Activated T-cell treated with anti-CD3 and anti-CD28 coated beads, Interleukin-2, amount 50 U/mL, for 4 hours (primary cell): Measurements from ENCODE around the gene VIT. TPM values are rescaled to one million over a fixed set of nuclear protein-coding genes. Genes with fewer than 3 reads are reported as not detected.
"Not testable (repeated sequence)": the region's sequence is repeated elsewhere in the genome, so short reads cannot be mapped to it uniquely, and the experiment has no call there.

Source experiments
- ATAC-seq, 2 donors: fragments of 200-7000 bp; cut with Tn5 transposase; one replicate each; pipeline ENCODE4 v1.10.0; 2021
- DNase-seq: peaks from one replicate; pipeline ENCODE4 v3.0.0-alpha.2; 2020
- H3K27me3 Mint-ChIP-seq: one replicate; pipeline ENCODE4 v1.8.0; 2021; ENCODE audit warnings: low read depth, mixed read lengths
- H3K36me3 Mint-ChIP-seq: one replicate; pipeline ENCODE4 v1.8.0; 2022; ENCODE audit warnings: mixed read lengths; ENCODE audit not compliant: insufficient read depth
- H3K4me1 Mint-ChIP-seq: one replicate; pipeline ENCODE4 v1.8.0; 2021; ENCODE audit warnings: low read depth, mixed read lengths
- H3K4me3 Mint-ChIP-seq: one replicate; pipeline ENCODE4 v1.8.0; 2021; ENCODE audit warnings: mild to moderate bottlenecking, moderate library complexity, mixed read lengths
- H3K9me3 Mint-ChIP-seq: one replicate; pipeline ENCODE4 v1.8.0; 2021; ENCODE audit warnings: mixed read lengths
- total RNA-seq, 3 donors: library from RNA; stranded (reverse); gene quantifications; one replicate each; pipeline ENCODE4 v1.2.1, GENCODE V29; 2021

Gene VIT
- total RNA-seq, 3 donors from 2014 or later, result not detected

- Mint-ChIP-seq H3K4me3 (no peak overlapping the region), H3K36me3 (no peaks in the 10 kb centered on the region), H3K4me1 (no peaks in the 10 kb centered on the region), H3K27me3 (peaks cover 21% of the 10 kb centered on the region), H3K9me3 (no peaks in the 10 kb centered on the region)
- DNase-seq (no peak), ATAC-seq (no peak)
Observed at GRCh38 chr2:36670881-36671595, 25.5 kb upstream of the VIT start.

- Mint-ChIP-seq H3K9me3 (no peaks in the 10 kb centered on the region), H3K36me3 (no peaks in the 10 kb centered on the region), H3K27me3 (peaks cover 22% of the 10 kb centered on the region), H3K4me1 (peaks cover under 1% of the 10 kb centered on the region), H3K4me3 (no peak overlapping the region)
- no peak for DNase-seq
- no peak for ATAC-seq
Observed at GRCh38 chr2:36671731-36672130, 24.8 kb upstream of the VIT start.

- Mint-ChIP-seq H3K36me3 (no peaks in the 10 kb centered on the region), H3K4me3 (no peak overlapping the region), H3K27me3 (peaks cover 20% of the 10 kb centered on the region), H3K9me3 (no peaks in the 10 kb centered on the region), H3K4me1 (peaks cover 4% of the 10 kb centered on the region)
- no peak for ATAC-seq
- no peak for DNase-seq
Observed at GRCh38 chr2:36672199-36672598, 24.3 kb upstream of the VIT start.

GRCh38 chr2:36675579-36676282 is 20.8 kb upstream of the VIT start:
- Mint-ChIP-seq H3K36me3 (no peaks in the 10 kb centered on the region), H3K4me1 (peaks cover 8% of the 10 kb centered on the region), H3K4me3 (no peak overlapping the region), H3K9me3 (peaks cover 14% of the 10 kb centered on the region), H3K27me3 (peaks cover 26% of the 10 kb centered on the region)
- DNase-seq (no peak), ATAC-seq (no peak)

- Mint-ChIP-seq H3K4me1 (peaks cover 8% of the 10 kb centered on the region), H3K9me3 (peaks cover 14% of the 10 kb centered on the region), H3K4me3 (no peak overlapping the region), H3K36me3 (no peaks in the 10 kb centered on the region), H3K27me3 (peaks cover 28% of the 10 kb centered on the region)
- DNase-seq (no peak), ATAC-seq (no peak)
Observed at GRCh38 chr2:36676364-36676763, 20.1 kb upstream of the VIT start.

GRCh38 chr2:36677386-36677785 is 19.1 kb upstream of the VIT start:
- Mint-ChIP-seq H3K27me3 (peaks cover 23% of the 10 kb centered on the region), H3K4me3 (no peak overlapping the region), H3K36me3 (no peaks in the 10 kb centered on the region), H3K4me1 (peaks cover 8% of the 10 kb centered on the region), H3K9me3 (peaks cover 14% of the 10 kb centered on the region)
- no peak for DNase-seq
- ATAC-seq, result no peak

GRCh38 chr2:36677996-36678605 is 18.4 kb upstream of the VIT start:
- Mint-ChIP-seq H3K36me3 (no peaks in the 10 kb centered on the region), H3K4me3 (no peak overlapping the region), H3K9me3 (peaks cover 14% of the 10 kb centered on the region), H3K4me1 (peaks cover 8% of the 10 kb centered on the region), H3K27me3 (peaks cover 27% of the 10 kb centered on the region)
- DNase-seq (no peak), ATAC-seq (no peak)

- Mint-ChIP-seq H3K27me3 (peaks cover 29% of the 10 kb centered on the region), H3K4me3 (no peak overlapping the region), H3K9me3 (peaks cover 14% of the 10 kb centered on the region), H3K4me1 (peaks cover 8% of the 10 kb centered on the region), H3K36me3 (no peaks in the 10 kb centered on the region)
- ATAC-seq (no peak), DNase-seq (no peak)
Observed at GRCh38 chr2:36678856-36679255, 17.7 kb upstream of the VIT start.

GRCh38 chr2:36680012-36680411 is 16.5 kb upstream of the VIT start:
- ATAC-seq (no peak), DNase-seq (no peak)
- no peaks in the 10 kb centered on the region for H3K36me3 Mint-ChIP-seq
- no peak overlapping the region for H3K4me3 Mint-ChIP-seq
- H3K4me1 Mint-ChIP-seq, result peaks cover 8% of the 10 kb centered on the region
- H3K9me3 Mint-ChIP-seq, result peaks cover 14% of the 10 kb centered on the region
- peaks cover 29% of the 10 kb centered on the region for H3K27me3 Mint-ChIP-seq

- Mint-ChIP-seq H3K4me1 (peaks cover 2% of the 10 kb centered on the region), H3K36me3 (no peaks in the 10 kb centered on the region), H3K9me3 (peaks cover 14% of the 10 kb centered on the region), H3K4me3 (no peak overlapping the region), H3K27me3 (peaks cover 23% of the 10 kb centered on the region)
- ATAC-seq (no peak), DNase-seq (no peak)
Observed at GRCh38 chr2:36682562-36682961, 13.9 kb upstream of the VIT start.

GRCh38 chr2:36683002-36683401 is 13.5 kb upstream of the VIT start:
- no peak for ATAC-seq
- Mint-ChIP-seq H3K27me3 (peaks cover 22% of the 10 kb centered on the region), H3K9me3 (peaks cover 10% of the 10 kb centered on the region)

GRCh38 chr2:36688291-36688690 is 8.2 kb upstream of the VIT start:
- peaks cover 17% of the 10 kb centered on the region for H3K27me3 Mint-ChIP-seq
- H3K36me3 Mint-ChIP-seq, DNase-seq, ATAC-seq, H3K4me3 Mint-ChIP-seq, H3K9me3 Mint-ChIP-seq, H3K4me1 Mint-ChIP-seq: not testable (repeated sequence)

More at GRCh38 chr2:36683002-36683401, 13.5 kb upstream of the VIT start:
- H3K4me1 Mint-ChIP-seq, result no peaks in the 10 kb centered on the region
- DNase-seq, result no peak
- H3K36me3 Mint-ChIP-seq, result no peaks in the 10 kb centered on the region
- H3K4me3 Mint-ChIP-seq, result no peak overlapping the region

GRCh38 chr2:36689013-36689412 is 7.5 kb upstream of the VIT start:
- not testable (repeated sequence) for H3K4me1 Mint-ChIP-seq, ATAC-seq, DNase-seq, H3K9me3 Mint-ChIP-seq, H3K36me3 Mint-ChIP-seq, H3K4me3 Mint-ChIP-seq
- H3K27me3 Mint-ChIP-seq, result peaks cover 13% of the 10 kb centered on the region

- Mint-ChIP-seq H3K36me3 (no peaks in the 10 kb centered on the region), H3K9me3 (no peaks in the 10 kb centered on the region), H3K4me3 (no peak overlapping the region), H3K4me1 (no peaks in the 10 kb centered on the region), H3K27me3 (peaks cover 7% of the 10 kb centered on the region)
- DNase-seq, result no peak
- ATAC-seq, result no peak
Observed at GRCh38 chr2:36692121-36692520, 4.4 kb upstream of the VIT start.

- Mint-ChIP-seq H3K9me3 (no peaks in the 10 kb centered on the region), H3K27me3 (peaks cover 3% of the 10 kb centered on the region), H3K4me1 (no peaks in the 10 kb centered on the region)
Observed at GRCh38 chr2:36693825-36694224, 2.7 kb upstream of the VIT start.

More at GRCh38 chr2:36693825-36694224, 2.7 kb upstream of the VIT start:
- Mint-ChIP-seq H3K4me3 (no peak overlapping the region), H3K36me3 (no peaks in the 10 kb centered on the region)
- no peak for DNase-seq
- ATAC-seq, result no peak
